Immature natural killer cell (primary cell): ENCODE results near the gene XDH. TPM values are rescaled to one million over a fixed set of nuclear protein-coding genes. Genes with fewer than 3 reads are reported as not detected.

Source experiments
- DNase-seq, 3 donors: peaks; one replicate each; pipeline ENCODE4 v3.0.0; 2022; ENCODE audit warnings: mixed read lengths in 1 of 3
- H3K27ac Mint-ChIP-seq, 6 donors: one replicate each; pipeline ENCODE4 v1.8.0; 2020; ENCODE audit warnings: mixed read lengths in 6 of 6, mild to moderate bottlenecking in 5 of 6, inconsistent platforms in 4 of 6, moderate library complexity in 3 of 6
- H3K27me3 Mint-ChIP-seq, 3 donors: one replicate each; pipeline ENCODE4 v1.8.0; 2020 to 2021; ENCODE audit warnings: low read depth in 3 of 3, mild to moderate bottlenecking in 3 of 3, mixed read lengths in 3 of 3, moderate library complexity in 3 of 3, inconsistent platforms in 1 of 3
- H3K36me3 Mint-ChIP-seq, 3 donors: one replicate each; pipeline ENCODE4 v1.8.0; 2020; ENCODE audit warnings: mixed read lengths in 3 of 3, inconsistent platforms in 2 of 3, mild to moderate bottlenecking in 2 of 3
- H3K4me1 Mint-ChIP-seq, 2 donors: one replicate each; pipeline ENCODE4 v1.8.0; 2020; ENCODE audit warnings: inconsistent platforms in 2 of 2, mild to moderate bottlenecking in 2 of 2, mixed read lengths in 2 of 2, moderate library complexity in 1 of 2
- H3K4me3 Mint-ChIP-seq, 5 donors: one replicate each; pipeline ENCODE4 v1.8.0; 2020; ENCODE audit warnings: mild to moderate bottlenecking in 5 of 5, mixed read lengths in 5 of 5, inconsistent platforms in 3 of 5, moderate library complexity in 3 of 5
- H3K9me3 Mint-ChIP-seq, 6 donors: one replicate each; pipeline ENCODE4 v1.8.0; 2020; ENCODE audit warnings: mild to moderate bottlenecking in 6 of 6, mixed read lengths in 6 of 6, inconsistent platforms in 4 of 6, moderate library complexity in 3 of 6
- polyA plus RNA-seq, 3 donors: library from polyadenylated mRNA; unstranded; fragments of 300-500 nt; fragmentation: Illumina TruSeq; gene quantifications; one replicate each; pipeline ENCODE4 v1.2.3, GENCODE V29; 2021

Gene XDH
- not detected for polyA plus RNA-seq

DNA sequence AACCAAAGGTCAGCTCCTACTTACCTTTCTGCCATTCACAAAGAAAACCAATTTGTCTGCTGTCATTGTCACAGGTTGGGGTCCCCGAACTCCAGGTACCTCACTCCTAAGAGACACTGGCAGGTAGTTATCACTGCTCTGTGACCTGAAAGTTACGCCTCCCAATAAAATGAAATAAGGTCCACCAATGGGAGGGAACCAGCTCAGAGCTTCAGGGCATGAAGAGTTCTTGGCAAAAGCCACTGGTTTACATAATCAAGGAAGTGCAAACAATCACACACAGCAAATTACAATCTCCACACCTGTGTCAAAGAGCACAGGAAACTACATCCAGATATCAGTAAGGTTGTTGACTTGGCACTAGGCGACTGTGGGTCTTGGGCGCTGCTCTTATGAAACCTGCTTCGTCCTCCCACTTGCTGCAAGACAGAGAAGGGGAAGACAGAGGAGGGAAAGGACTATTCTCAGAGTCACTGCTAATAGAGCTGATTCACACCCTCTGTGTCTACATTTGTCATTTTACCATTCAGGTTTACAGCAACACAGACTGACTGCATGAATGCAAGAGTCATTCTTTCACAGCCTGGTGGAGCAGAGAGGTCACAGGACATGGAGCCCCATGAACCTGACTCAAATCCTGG is at the start of gene XDH:
XDH (minus strand) TSS at position 142 of the 641 bp plus-strand sequence; CDS start at position 66, 76 bp downstream.
- H3K4me1 Mint-ChIP-seq = peaks cover 0 to 6% of the 10 kb centered on the region in 2 donors
- no peak within 1 kb of the TSS for H3K4me3 Mint-ChIP-seq
- H3K27ac Mint-ChIP-seq = no peak within 1 kb of the TSS
- H3K27me3 Mint-ChIP-seq = peaks cover 0 to 4% (median 0%) of the 10 kb centered on the region in 3 donors
- no peak for DNase-seq
- peaks cover 0 to 7% (median 4%) of the 10 kb centered on the region in 3 donors for H3K36me3 Mint-ChIP-seq
- peaks cover 7 to 15% (median 10%) of the 10 kb centered on the region in 6 donors for H3K9me3 Mint-ChIP-seq

DNA sequence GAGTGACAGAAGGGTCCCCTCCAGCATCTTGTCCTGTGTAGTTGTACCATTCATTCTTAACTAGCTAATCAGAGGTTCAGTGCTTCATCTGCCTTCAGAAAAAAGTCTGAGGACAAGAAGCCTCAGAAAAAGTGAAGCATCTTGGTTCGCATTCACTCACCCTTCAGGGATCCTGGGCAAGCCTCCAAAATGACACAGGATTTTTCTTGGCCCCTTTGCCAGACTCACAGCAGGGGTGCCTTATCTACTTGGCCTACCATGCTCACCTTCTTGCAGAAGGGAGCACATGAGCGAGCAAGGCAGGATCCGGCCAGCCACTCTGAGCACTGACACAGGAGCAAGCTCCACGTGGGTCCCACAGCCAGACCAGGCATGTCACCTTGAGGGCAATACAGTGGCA is 43.1 kb upstream of the XDH start:
- H3K9me3 Mint-ChIP-seq = peaks cover 21 to 47% (median 28%) of the 10 kb centered on the region in 6 donors
- H3K4me1 Mint-ChIP-seq = no peaks in the 10 kb centered on the region
- no peak for DNase-seq
- H3K36me3 Mint-ChIP-seq = peaks cover 0 to 6% (median 0%) of the 10 kb centered on the region in 3 donors
- H3K27me3 Mint-ChIP-seq = peaks cover 0 to 8% (median 4%) of the 10 kb centered on the region in 3 donors
- H3K27ac Mint-ChIP-seq = no peak overlapping the region
- no peak overlapping the region for H3K4me3 Mint-ChIP-seq

DNA sequence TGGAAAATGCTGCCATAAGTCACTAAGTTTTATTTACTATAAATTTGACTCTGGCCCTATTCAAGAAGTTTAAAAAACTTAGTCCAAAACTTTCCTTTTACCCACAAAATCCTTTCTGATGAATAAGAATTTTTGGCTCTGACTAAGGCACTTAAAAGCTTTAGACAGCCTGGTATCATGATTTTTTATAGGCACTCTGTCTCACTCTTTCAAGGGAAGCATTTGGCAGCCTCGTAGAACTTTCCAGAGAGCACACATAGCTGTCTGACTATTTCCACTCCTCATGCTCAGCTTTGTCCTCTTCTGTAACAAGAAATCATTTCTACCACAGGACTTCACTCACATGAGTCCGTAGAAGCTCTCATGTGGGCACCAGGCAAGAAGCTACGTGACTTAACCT is 32.3 kb upstream of the XDH start:
- Mint-ChIP-seq H3K9me3 (peaks cover 11 to 47% (median 18%) of the 10 kb centered on the region in 6 donors), H3K36me3 (peaks cover 0 to 4% (median 0%) of the 10 kb centered on the region in 3 donors), H3K4me3 (no peak overlapping the region), H3K27ac (no peak overlapping the region), H3K4me1 (no peaks in the 10 kb centered on the region), H3K27me3 (peaks cover 2 to 3% (median 2%) of the 10 kb centered on the region in 3 donors)
- no peak for DNase-seq

DNA sequence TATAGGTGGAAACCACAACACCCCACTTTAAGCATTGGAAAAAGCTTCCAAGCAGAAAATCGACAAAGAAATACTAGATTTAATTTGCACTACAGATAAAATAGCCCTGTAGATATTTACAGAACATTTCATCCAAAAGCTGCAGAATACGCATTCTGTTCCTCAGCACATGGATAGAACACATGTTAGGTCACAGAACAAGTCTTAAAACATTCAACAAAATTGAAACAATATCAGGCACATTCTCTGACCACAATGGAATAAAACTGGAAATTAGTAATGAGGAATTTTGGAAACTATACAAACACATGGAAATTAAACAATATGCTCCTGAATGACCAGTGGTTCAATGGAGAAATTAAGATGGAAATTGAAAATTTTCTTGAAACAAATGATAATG is 27.8 kb upstream of the XDH start:
- H3K9me3 Mint-ChIP-seq = peaks cover 0 to 21% (median 4%) of the 10 kb centered on the region in 6 donors
- no peak for DNase-seq
- no peak overlapping the region for H3K27ac Mint-ChIP-seq

DNA sequence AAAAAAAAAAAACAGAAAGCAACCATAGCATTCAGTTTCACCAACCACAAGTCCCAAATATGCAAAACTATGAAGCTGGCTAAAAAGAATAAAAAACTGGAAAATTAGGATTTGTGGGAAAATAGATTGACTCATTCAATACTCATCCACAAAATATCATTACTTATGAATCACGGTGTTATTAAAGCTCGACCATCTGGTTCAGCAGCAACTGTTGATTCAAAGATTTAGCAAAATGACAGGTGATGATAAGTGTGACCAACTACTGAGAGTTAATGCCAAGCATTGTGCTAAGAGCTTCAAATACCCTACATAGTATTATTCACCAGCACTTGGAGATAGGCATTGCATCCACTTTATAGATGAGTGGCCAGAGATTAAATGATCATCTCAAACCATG is 26.2 kb upstream of the XDH start:
- no peak overlapping the region for H3K27ac Mint-ChIP-seq
- peaks cover 0 to 2% (median 2%) of the 10 kb centered on the region in 3 donors for H3K27me3 Mint-ChIP-seq
- H3K4me1 Mint-ChIP-seq = no peaks in the 10 kb centered on the region
- DNase-seq = no peak
- peaks cover 0 to 21% (median 4%) of the 10 kb centered on the region in 6 donors for H3K9me3 Mint-ChIP-seq
- H3K36me3 Mint-ChIP-seq = no peaks in the 10 kb centered on the region
- H3K4me3 Mint-ChIP-seq = no peak overlapping the region

More for the DNA sequence above, 27.8 kb upstream of the XDH start:
- H3K36me3 Mint-ChIP-seq = no peaks in the 10 kb centered on the region
- no peaks in the 10 kb centered on the region for H3K4me1 Mint-ChIP-seq
- no peak overlapping the region for H3K4me3 Mint-ChIP-seq
- H3K27me3 Mint-ChIP-seq = peaks cover 0 to 2% (median 2%) of the 10 kb centered on the region in 3 donors

DNA sequence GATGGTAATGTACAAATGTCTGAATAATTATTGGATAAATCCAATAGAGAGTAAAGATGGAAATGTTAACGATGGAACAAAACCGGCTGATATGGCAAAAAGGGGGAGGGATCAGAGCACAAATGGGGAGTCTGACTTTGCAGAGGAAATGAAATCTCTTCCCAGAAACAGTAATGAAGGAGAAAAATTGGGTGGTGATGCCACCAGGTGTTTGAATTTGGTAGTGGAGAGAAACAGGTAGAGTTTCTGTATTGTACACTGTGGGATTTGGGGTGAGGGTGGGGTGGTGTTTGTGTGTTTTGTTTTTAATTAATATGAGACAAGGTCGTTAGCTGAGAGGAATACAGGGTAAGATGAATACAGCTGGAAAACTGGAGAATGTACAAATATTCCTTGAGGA is 20.4 kb upstream of the XDH start:
- Mint-ChIP-seq H3K27ac (no peak overlapping the region), H3K9me3 (no peaks in the 10 kb centered on the region), H3K4me1 (no peaks in the 10 kb centered on the region), H3K36me3 (no peaks in the 10 kb centered on the region), H3K4me3 (no peak overlapping the region), H3K27me3 (peaks cover 0 to 2% (median 2%) of the 10 kb centered on the region in 3 donors)
- DNase-seq = no peak

DNA sequence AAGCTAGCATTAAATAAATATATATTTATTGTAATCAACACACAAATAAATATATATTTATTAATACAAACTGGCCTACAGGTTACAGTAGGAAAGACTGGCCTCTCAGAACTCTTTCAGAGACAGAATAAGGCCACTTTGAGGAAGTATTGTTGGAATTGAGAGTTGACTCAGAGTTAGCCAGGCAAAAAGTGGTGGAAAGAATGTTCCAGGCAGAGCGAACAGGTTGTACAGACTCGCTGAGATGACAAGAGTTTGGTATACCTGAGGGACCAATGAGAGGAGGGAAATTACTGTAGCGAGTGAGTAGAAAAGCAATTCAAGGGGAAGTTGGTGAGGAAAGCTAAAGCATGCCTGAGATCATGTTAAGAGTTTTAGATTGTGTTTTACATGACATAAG is 19.0 kb upstream of the XDH start:
- Mint-ChIP-seq H3K27ac (no peak overlapping the region), H3K9me3 (no peaks in the 10 kb centered on the region), H3K4me3 (no peak overlapping the region), H3K36me3 (no peaks in the 10 kb centered on the region), H3K4me1 (no peaks in the 10 kb centered on the region), H3K27me3 (peaks cover 0 to 4% (median 4%) of the 10 kb centered on the region in 3 donors)
- DNase-seq = no peak

DNA sequence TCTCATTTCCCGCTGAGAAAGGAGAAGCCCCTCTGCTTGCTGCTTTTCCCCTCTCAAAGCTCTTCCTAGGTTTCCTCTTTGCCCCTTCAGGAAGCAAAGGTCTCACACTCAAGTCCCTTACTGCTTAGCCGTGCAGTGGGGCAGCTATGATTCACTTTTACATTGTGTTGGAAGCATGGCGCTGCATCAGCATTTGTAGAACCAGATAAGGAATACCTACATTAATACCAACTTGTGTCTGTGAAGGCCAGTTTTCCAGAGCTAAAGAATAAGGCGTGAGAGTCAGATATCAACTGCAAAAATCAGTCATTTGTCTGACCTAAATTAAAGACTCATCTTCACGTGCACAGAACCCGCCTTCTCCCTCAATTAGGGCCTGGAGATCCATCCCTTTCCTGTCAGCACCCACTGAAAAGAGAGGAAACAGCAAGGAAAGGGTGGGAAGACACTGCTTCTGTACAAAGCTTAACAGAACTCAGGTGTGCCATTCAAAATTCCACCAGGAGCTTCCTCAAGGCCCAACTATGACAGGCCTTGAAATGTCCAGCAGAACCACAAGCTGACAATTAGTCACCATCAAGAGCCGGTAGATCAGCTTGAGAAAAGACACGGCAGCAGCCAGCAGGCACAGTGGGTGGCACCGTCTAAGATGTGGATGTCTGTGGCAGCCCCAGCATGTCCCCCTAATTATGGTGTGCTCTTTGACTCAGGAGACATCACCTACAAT is 16.1 kb upstream of the XDH start:
- Mint-ChIP-seq H3K9me3 (peaks cover 0 to 4% (median 0%) of the 10 kb centered on the region in 6 donors), H3K27me3 (peaks cover 1 to 5% (median 4%) of the 10 kb centered on the region in 3 donors), H3K4me3 (no peak overlapping the region), H3K27ac (no peak overlapping the region), H3K4me1 (no peaks in the 10 kb centered on the region), H3K36me3 (no peaks in the 10 kb centered on the region)
- no peak for DNase-seq

DNA sequence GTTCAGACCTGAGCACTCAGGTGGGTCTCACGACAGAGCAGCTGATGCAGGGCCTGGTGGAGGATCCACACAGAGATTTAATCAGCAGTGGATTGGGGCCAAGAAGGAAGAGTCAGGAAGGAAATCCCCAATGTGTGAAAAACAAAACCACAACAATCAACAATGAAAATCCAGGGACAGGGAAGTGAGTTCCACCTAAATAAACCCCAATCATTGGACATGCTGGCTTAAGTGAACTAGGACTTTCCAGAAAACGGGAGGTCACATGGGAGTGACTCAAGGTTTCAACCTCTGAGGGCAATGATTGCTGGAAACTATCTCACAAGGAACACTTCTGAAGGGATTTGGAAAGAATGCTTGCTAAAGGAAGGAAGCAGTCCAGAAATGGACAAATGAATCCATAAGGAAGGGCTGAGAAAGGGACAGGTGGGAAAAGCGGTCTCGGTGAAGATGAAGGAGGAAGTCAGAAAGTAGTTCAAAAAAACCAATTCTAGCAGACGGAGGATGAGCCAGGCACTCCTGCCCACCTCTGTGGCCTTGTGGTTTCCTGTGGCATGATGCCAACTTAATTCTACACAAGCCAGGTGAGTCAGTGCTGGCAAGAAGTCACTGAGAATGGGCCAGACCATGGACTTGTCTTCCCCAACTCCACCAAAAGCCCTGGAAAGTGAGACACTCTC is 15.4 kb upstream of the XDH start:
- H3K9me3 Mint-ChIP-seq = peaks cover 0 to 4% (median 0%) of the 10 kb centered on the region in 6 donors
- no peaks in the 10 kb centered on the region for H3K36me3 Mint-ChIP-seq
- H3K27ac Mint-ChIP-seq = no peak overlapping the region
- H3K4me3 Mint-ChIP-seq = no peak overlapping the region
- H3K4me1 Mint-ChIP-seq = no peaks in the 10 kb centered on the region
- peaks cover 2 to 5% (median 4%) of the 10 kb centered on the region in 3 donors for H3K27me3 Mint-ChIP-seq
- no peak for DNase-seq

DNA sequence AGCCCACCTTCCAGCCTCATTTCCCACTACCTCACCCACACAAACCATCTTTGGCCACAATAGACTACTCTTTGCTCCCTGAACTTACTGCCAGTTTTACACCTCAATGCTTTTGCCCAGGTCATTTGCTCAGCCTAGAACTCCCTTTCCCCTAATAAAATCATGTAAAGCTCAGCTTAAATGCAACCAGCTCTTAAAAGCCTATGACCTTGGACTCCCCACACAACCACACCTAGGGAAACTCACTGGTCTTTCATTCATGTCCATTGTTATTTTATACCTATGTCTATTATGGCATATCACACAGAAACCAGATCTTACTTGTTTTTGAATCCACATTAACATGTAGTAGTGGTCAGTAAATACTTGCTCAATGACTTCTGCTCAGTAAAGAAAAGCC is 14.5 kb upstream of the XDH start:
- Mint-ChIP-seq H3K27me3 (peaks cover 2 to 5% (median 4%) of the 10 kb centered on the region in 3 donors), H3K9me3 (peaks cover 0 to 4% (median 0%) of the 10 kb centered on the region in 6 donors), H3K27ac (no peak overlapping the region), H3K36me3 (no peaks in the 10 kb centered on the region), H3K4me3 (no peak overlapping the region), H3K4me1 (no peaks in the 10 kb centered on the region)
- DNase-seq = no peak

DNA sequence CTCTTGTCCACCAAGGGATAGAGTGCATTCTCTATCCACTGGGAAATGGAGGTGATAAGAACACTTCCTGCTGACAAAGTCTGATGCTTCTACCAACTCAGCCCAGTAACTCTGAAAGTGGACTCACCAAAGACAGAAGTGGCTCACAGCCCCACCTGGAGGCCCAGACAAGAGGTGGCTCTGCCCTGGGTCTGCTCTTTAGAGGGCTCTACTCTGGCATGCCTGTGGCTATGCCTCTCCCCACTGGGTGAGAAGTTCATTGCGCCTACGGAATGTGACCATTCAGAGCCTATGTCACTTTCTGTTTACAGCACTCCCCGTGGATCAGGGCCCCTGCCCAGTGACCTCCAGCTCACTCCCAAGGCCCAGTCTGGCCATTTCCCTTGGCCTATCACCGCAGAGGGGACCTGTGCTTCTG is 13.5 kb upstream of the XDH start:
- no peak overlapping the region for H3K4me3 Mint-ChIP-seq
- H3K4me1 Mint-ChIP-seq = no peaks in the 10 kb centered on the region
- H3K27me3 Mint-ChIP-seq = peaks cover 2 to 5% (median 4%) of the 10 kb centered on the region in 3 donors
- no peak for DNase-seq
- no peaks in the 10 kb centered on the region for H3K36me3 Mint-ChIP-seq
- H3K27ac Mint-ChIP-seq = no peak overlapping the region
- peaks cover 0 to 4% (median 0%) of the 10 kb centered on the region in 6 donors for H3K9me3 Mint-ChIP-seq

DNA sequence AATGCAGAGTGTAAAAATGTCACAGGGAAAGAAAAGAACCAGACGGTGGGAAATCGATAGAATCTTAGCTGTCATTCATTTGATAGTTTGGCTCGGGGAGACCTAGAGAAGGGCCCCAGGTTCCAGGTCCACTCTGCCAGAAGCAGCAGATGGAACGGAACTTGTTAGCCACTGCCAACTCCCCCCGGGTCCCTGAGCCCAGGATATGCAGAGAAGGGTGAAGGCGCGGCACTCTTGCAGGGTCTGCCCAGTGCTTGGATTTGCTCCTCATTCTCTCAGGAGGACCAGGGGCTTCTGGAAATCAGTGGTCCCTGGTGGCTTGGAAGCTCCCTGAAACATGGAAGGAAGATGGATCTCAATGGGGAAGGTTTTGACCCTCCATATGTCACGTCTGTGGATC is 11.6 kb upstream of the XDH start:
- H3K27ac Mint-ChIP-seq = no peak overlapping the region
- no peak for DNase-seq
- no peak overlapping the region for H3K4me3 Mint-ChIP-seq
- no peaks in the 10 kb centered on the region for H3K36me3 Mint-ChIP-seq
- no peaks in the 10 kb centered on the region for H3K4me1 Mint-ChIP-seq
- peaks cover 0 to 7% (median 2%) of the 10 kb centered on the region in 6 donors for H3K9me3 Mint-ChIP-seq
- H3K27me3 Mint-ChIP-seq = peaks cover 2 to 5% (median 4%) of the 10 kb centered on the region in 3 donors

DNA sequence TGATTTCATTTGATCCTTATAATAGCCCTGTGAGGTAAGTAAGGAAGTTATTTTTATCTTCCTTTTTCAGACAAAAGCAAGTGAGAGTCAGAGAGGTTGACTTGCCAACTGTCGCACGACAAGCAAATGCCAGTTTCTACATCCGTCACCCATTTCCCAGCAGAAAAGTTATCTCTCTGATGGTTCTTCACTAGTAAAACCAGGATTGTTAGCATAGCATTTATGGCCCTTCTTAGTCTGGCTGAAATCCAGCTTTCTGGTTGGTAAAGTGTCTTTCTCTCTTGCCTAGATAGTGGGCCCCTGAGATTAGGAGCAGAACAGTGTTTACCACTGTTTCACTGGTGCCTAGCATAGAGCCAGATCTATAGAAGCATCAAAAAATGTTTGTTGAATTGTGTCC is 7.1 kb upstream of the XDH start:
- Mint-ChIP-seq H3K9me3 (peaks cover 7 to 31% (median 15%) of the 10 kb centered on the region in 6 donors), H3K4me1 (peaks cover 0 to 3% of the 10 kb centered on the region in 2 donors), H3K27me3 (peaks cover 0 to 2% (median 0%) of the 10 kb centered on the region in 3 donors), H3K36me3 (peaks cover 0 to 7% (median 4%) of the 10 kb centered on the region in 3 donors), H3K4me3 (no peak overlapping the region), H3K27ac (no peak overlapping the region)
- DNase-seq = no peak

DNA sequence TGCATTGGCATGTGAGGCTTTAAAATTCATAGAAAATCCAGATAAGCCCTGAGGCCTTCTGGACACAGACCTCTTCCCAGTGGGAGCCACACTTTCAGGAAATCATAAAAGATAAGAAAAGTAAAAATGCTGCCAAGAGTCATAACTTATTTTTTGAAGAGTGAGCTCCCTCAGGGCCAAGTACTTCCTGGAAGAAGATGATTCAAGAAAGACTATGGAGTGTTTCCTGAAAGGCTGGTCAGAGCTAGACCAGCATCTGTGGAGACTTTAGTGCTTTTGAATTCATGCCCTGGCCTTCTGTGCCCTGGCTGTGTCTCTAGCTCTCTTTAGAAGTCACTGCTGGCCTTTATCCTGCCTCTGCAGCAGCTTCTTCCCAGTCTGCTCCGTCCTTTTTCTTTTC is 6.4 kb upstream of the XDH start:
- H3K9me3 Mint-ChIP-seq = peaks cover 7 to 31% (median 15%) of the 10 kb centered on the region in 6 donors
- DNase-seq = no peak
- H3K27ac Mint-ChIP-seq = no peak overlapping the region
- no peak overlapping the region for H3K4me3 Mint-ChIP-seq
- H3K27me3 Mint-ChIP-seq = peaks cover 0 to 2% (median 0%) of the 10 kb centered on the region in 3 donors
- peaks cover 0 to 6% of the 10 kb centered on the region in 2 donors for H3K4me1 Mint-ChIP-seq
- H3K36me3 Mint-ChIP-seq = peaks cover 0 to 7% (median 4%) of the 10 kb centered on the region in 3 donors
